Measurements from ENCODE around the gene OTUD5. TPM values are rescaled to one million over a fixed set of nuclear protein-coding genes. Genes with fewer than 3 reads are reported as not detected.
A peak's percentile ranks its signal among the peaks of the same experiment; 100 is the strongest.

The OTUD5 gene
- total and polyA plus RNA-seq, 2 of the 13 experiments (the other 11 are each of a cell fraction or from before 2014, with no cell fraction given): 18.4 to 42.2 TPM

GRCh38 chrX:48899078-48899410 is 58.4 kb downstream of the OTUD5 start:
- peaks cover 30% of the 10 kb centered on the region for H3K4me1 ChIP-seq (ENCODE audit: insufficient read depth, low read length)
- H4K20me1 ChIP-seq (ENCODE audit: insufficient read depth, low read length): no peaks in the 10 kb centered on the region; the same call in 1 of the 2 replicates
- WGBS (ENCODE audit: low lambda C conversion rate): 89% methylated on average over 4 of the region's 8 CpGs
- intact Hi-C loops (cut with micrococcal nuclease; ENCODE audit: unreplicated experiment) (no loop called here), in situ Hi-C loops (cut with HindIII; ENCODE audit: extremely low pct_ligation_motif_present, low pct_unique_long_range_greater_than_20kb) (no loop called here)
- no peak for FAIRE-seq
- no peak for ATAC-seq
- H3K27ac ChIP-seq (ENCODE audit: extremely low read length, insufficient read depth, low read length): no peak overlapping the region
- ChIA-PET POLR2A (no interaction called here), CTCF (ENCODE audit: low intra/inter-chr PET ratio, low total read pairs) (no interaction called here)
- H2AFZ ChIP-seq (ENCODE audit: low read length): no peak overlapping the region
- BruUV-seq (replicated peaks): no TSS peak
- no peaks in the 10 kb centered on the region for H3K27me3 ChIP-seq (ENCODE audit: control insufficient read depth in 1 of 2, insufficient read depth in 2 of 2, low read length in 2 of 2)
- TF ChIP-seq, protein P1, sequence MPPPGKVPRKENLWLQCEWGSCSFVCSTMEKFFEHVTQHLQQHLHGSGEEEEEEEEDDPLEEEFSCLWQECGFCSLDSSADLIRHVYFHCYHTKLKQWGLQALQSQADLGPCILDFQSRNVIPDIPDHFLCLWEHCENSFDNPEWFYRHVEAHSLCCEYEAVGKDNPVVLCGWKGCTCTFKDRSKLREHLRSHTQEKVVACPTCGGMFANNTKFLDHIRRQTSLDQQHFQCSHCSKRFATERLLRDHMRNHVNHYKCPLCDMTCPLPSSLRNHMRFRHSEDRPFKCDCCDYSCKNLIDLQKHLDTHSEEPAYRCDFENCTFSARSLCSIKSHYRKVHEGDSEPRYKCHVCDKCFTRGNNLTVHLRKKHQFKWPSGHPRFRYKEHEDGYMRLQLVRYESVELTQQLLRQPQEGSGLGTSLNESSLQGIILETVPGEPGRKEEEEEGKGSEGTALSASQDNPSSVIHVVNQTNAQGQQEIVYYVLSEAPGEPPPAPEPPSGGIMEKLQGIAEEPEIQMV (CRISPR knock-in tag; IDR thresholded peaks at IDR 0.05; ENCODE audit: low read depth): no peak
- TF ChIP-seq ZNF567 (CRISPR knock-in tag; IDR thresholded peaks at IDR 0.05; ENCODE audit: borderline replicate concordance) (no peak), SMARCE1 (IDR thresholded peaks at IDR 0.05; ENCODE audit: borderline replicate concordance) (no peak), ZSCAN21 (CRISPR knock-in tag; IDR thresholded peaks at IDR 0.05; ENCODE audit: borderline replicate concordance) (no peak), ZNF746 (CRISPR knock-in tag; IDR thresholded peaks at IDR 0.05) (no peak), HHEX (CRISPR knock-in tag; IDR thresholded peaks at IDR 0.05) (no peak), CBX2 (IDR thresholded peaks at IDR 0.05; ENCODE audit: low read depth, low read length) (no peak), CBX2 (CRISPR knock-in tag; IDR thresholded peaks at IDR 0.05; ENCODE audit: low read depth) (no peak), NFATC3 (CRISPR knock-in tag; IDR thresholded peaks at IDR 0.05) (no peak)
- peak overlapping the region; percentile 85 for H3K4me2 ChIP-seq (ENCODE audit: low read depth, low read length)
- no peak for DNase-seq (ENCODE audit: low spot score)
- no peak overlapping the region for H3K9ac ChIP-seq (ENCODE audit: insufficient read depth, low read depth, low read length)
- peaks cover 29% of the 10 kb centered on the region for H3K79me2 ChIP-seq (ENCODE audit: insufficient read depth, low read length)
- peaks cover 7 to 19% of the 10 kb centered on the region in 2 experiments; a peak in 4 of 5 replicates for H3K36me3 ChIP-seq (replicated peaks in 1 of 2; ENCODE audit: control insufficient read depth in 1 of 2, insufficient read depth in 2 of 2, low read length in 2 of 2)
- H3K9me3 ChIP-seq (ENCODE audit: low read length): no peaks in the 10 kb centered on the region
- H3K4me3 ChIP-seq (replicated peaks in 1 of 3; ENCODE audit: insufficient read depth in 1 of 3, low read depth in 2 of 3, low read length in 3 of 3): no peak overlapping the region
